K562 (cell line): ENCODE results near the gene PLXNA2. TPM values are rescaled to one million over a fixed set of nuclear protein-coding genes. Genes with fewer than 3 reads are reported as not detected.

ENCODE experiments used
- ATAC-seq: fragments of 200-7000 bp; cut with Tn5 transposase; 3 replicates; pipeline ENCODE4 v1.9.1; 2020; ENCODE audit warnings: moderate library complexity
- BruUV-seq: library from RNA; stranded (reverse); fragments of 400-500 nt; replicated peaks from 2 replicates; lab custom pipeline; 2021; lab: Mats Ljungman, UMichigan
- CTCF ChIA-PET: fragments of 300-600 bp; formaldehyde crosslinking; extraction: SDS; loops from one replicate; lab custom pipeline; 2021; ENCODE audit warnings: low intra/inter-chr PET ratio; lab: Yijun Ruan, JAX
- POLR2A ChIA-PET: fragments of 300-600, 350-650 bp; sonication (Branson Sonifier 250); formaldehyde crosslinking; extraction: SDS; loops from one replicate; lab custom pipeline; 2021; ENCODE audit warnings: antibody characterized with exemption, inconsistent platforms; lab: Yijun Ruan, JAX
- DNase-seq, 4 experiments: peaks; one replicate each; pipeline versions ENCODE4 v3.0.0 to v3.0.0-alpha.2; 2011 to 2018; ENCODE audit warnings: low spot score in 3 of 4, mixed read lengths in 3 of 4; ENCODE audit errors: extremely low read depth in 1 of 4
- FAIRE-seq: peaks from 2 replicates; lab custom pipeline; 2011; peaks lifted over from hg19 to GRCh38; lab: Jason Lieb, UNC
- H2AFZ ChIP-seq: 2 replicates; pipeline ENCODE4 v1.6.0; 2011; ENCODE audit warnings: low read depth, low read length, control low read depth, inconsistent platforms
- H3K27ac ChIP-seq: fragments of 200-600 bp; 3 replicates; pipeline ENCODE4 v1.8.0; 2011; ENCODE audit warnings: low read depth, mild to moderate bottlenecking, control low read depth, inconsistent platforms, low read length, moderate library complexity, mixed read lengths; ENCODE audit errors: extremely low read depth
- H3K27me3 ChIP-seq, 2 experiments: fragments of 300-600 bp in 1 of 2; 2 replicates in 1 of 2; 3 replicates in 1 of 2; pipeline versions ENCODE4 v1.6.0 to v1.8.0; 2011; ENCODE audit warnings: inconsistent platforms in 2 of 2, low read length in 2 of 2, mild to moderate bottlenecking in 1 of 2, mixed read lengths in 1 of 2, moderate library complexity in 1 of 2; ENCODE audit not compliant: control insufficient read depth in 2 of 2, insufficient read depth in 2 of 2
- H3K36me3 ChIP-seq: fragments of 300-600 bp; 3 replicates; pipeline ENCODE4 v1.8.0; 2011; ENCODE audit warnings: mild to moderate bottlenecking, low read length, inconsistent platforms; ENCODE audit not compliant: control insufficient read depth, insufficient read depth
- H3K4me1 ChIP-seq, 2 experiments: fragments of 200-600 bp in 1 of 2; replicated peaks in 1 of 2; 2 replicates in 1 of 2; 3 replicates in 1 of 2; pipeline versions ENCODE4 v1.5.1 to v1.8.0; 2011; ENCODE audit warnings: inconsistent platforms in 2 of 2, low read length in 2 of 2, mild to moderate bottlenecking in 1 of 2, mixed read lengths in 1 of 2, moderate library complexity in 1 of 2; ENCODE audit not compliant: control insufficient read depth in 2 of 2, insufficient read depth in 2 of 2
- H3K4me2 ChIP-seq: 2 replicates; pipeline ENCODE4 v1.6.1; 2011; ENCODE audit warnings: low read length, control low read depth, inconsistent platforms, mixed read lengths; ENCODE audit not compliant: insufficient read depth
- H3K4me3 ChIP-seq: fragments of 200-600 bp; sonication (generic), shearing (Covaris generic); 2 replicates; pipeline ENCODE4 v1.5.1; 2016; ENCODE audit warnings: control low read depth, inconsistent platforms
- H3K79me2 ChIP-seq: fragments of 200-600 bp; 3 replicates; pipeline ENCODE4 v1.8.0; 2011; ENCODE audit warnings: low read length, inconsistent platforms; ENCODE audit not compliant: control insufficient read depth, insufficient read depth
- H3K9ac ChIP-seq, 2 experiments: 2 replicates each; pipeline versions ENCODE4 v1.6.0 to v1.6.1; 2011; ENCODE audit warnings: low read depth in 2 of 2, low read length in 2 of 2, control low read depth in 1 of 2, inconsistent platforms in 1 of 2, mild to moderate bottlenecking in 1 of 2, mixed read lengths in 1 of 2; ENCODE audit not compliant: insufficient read depth in 1 of 2
- H3K9me1 ChIP-seq: one replicate; pipeline ENCODE4 v1.6.0; 2011; ENCODE audit warnings: inconsistent platforms, mild to moderate bottlenecking, low read length, moderate library complexity; ENCODE audit not compliant: control insufficient read depth, insufficient read depth
- H3K9me3 ChIP-seq: replicated peaks from 2 replicates; pipeline ENCODE4 v1.5.1; 2011; ENCODE audit warnings: low read depth, low read length, inconsistent platforms; ENCODE audit not compliant: control insufficient read depth, insufficient read depth
- H4K20me1 ChIP-seq: replicated peaks from 2 replicates; pipeline ENCODE4 v1.6.1; 2011; ENCODE audit warnings: low read length, inconsistent platforms, mixed read lengths; ENCODE audit not compliant: control insufficient read depth, insufficient read depth
- CHD2 ChIP-seq: IDR thresholded peaks from 2 replicates; pipeline ENCODE4 v1.6.1; 2011; ENCODE audit warnings: low read depth, low read length
- DEAF1 ChIP-seq: fragments of 450-650 bp; formaldehyde crosslinking; IDR thresholded peaks from 2 replicates; pipeline ENCODE4 v1.4.0; 2020; ENCODE audit warnings: mild to moderate bottlenecking, moderate library complexity
- ZBTB7A ChIP-seq: IDR thresholded peaks from 2 replicates; pipeline ENCODE4 v1.6.1; 2011; ENCODE audit warnings: low read depth, mild to moderate bottlenecking, low read length, moderate library complexity, borderline replicate concordance; ENCODE audit not compliant: control insufficient read depth
- ZNF830 ChIP-seq: fragments of 250-450 bp; sonication (Bioruptor Pico); IDR thresholded peaks from 2 replicates; pipeline ENCODE4 v1.5.0; 2021; ENCODE audit warnings: mild to moderate bottlenecking
- WGBS: fragments of 100-300 bp; shearing (Covaris generic); methylation state at CpG from one replicate; pipeline ENCODE4 v1.1.6; 2016; ENCODE audit warnings: low coverage, mixed read lengths; ENCODE audit not compliant: insufficient coverage; ENCODE audit errors: missing lambda C conversion rate; 5-methylcytosine and 5-hydroxymethylcytosine counted together
- in situ Hi-C: fragments of 300-500 bp; cut with MboI; formaldehyde crosslinking; loops from 4 replicates; pipeline ENCODE4 v1.15.0; 2018; ENCODE audit warnings: inconsistent platforms, mixed read lengths
- intact Hi-C: fragments of 100-400 bp; cut with micrococcal nuclease; formaldehyde crosslinking; loops from 2 replicates; pipeline ENCODE4 v1.14.2; 2022
- polyA plus RNA-seq, 8 experiments: library from polyadenylated mRNA; depleted of rRNA in 4 of 8; stranded (reverse) in 5 of 8; unstranded in 3 of 8; fragments of >200 nt; fragmentation: Nextera tagmentation in 2 of 8; fragmentation: Illumina TruSeq in 1 of 8; extraction: Ambion mirVana in 2 of 8; extraction: Trizol in 1 of 8; gene quantifications; 2 replicates each; pipeline versions ENCODE4 v1.2.1 to v1.2.3, GENCODE V29; 2011 to 2014; ENCODE audit warnings: inconsistent platforms in 1 of 8, missing spikeins in 1 of 8
- total RNA-seq, 7 experiments: library from RNA; depleted of rRNA in 6 of 7; stranded (reverse); fragments of >200 nt in 6 of 7; fragmentation: Illumina TruSeq in 2 of 7; extraction: Trizol in 2 of 7; gene quantifications; 2 replicates each; pipeline versions ENCODE4 v1.2.1 to v1.2.3, GENCODE V29; 2011 to 2021; ENCODE audit warnings: low replicate concordance in 1 of 7

PLXNA2 gene
- total and polyA plus RNA-seq, 9 of the 15 experiments (the other 6 are each of a cell fraction or from before 2014, with no cell fraction given) = 0.01 to 1.3 (median 0.32) TPM

- H4K20me1 ChIP-seq = 0 out of 2 replicates have a peak, but pooled peaks cover 4% of the 10 kb centered on the region
- no peak overlapping the region for H2AFZ ChIP-seq
- BruUV-seq = no TSS peak
- H3K9ac ChIP-seq = no peak overlapping the region
- CTCF ChIA-PET = no interaction called here
- TF ChIP-seq CHD2 = no peak
- no peak for TF ChIP-seq ZNF830 (CRISPR knock-in tag)
- no peak for TF ChIP-seq DEAF1 (CRISPR knock-in tag)
- no peak for TF ChIP-seq ZBTB7A
- TF ChIP-seq, all 486 proteins: peak for 0
- Histone ChIP-seq H3K4me3 (no peak overlapping the region), H3K27me3 (peaks cover 7 to 13% of the 10 kb centered on the region in 2 experiments; a peak in 4 of 5 replicates), H3K9me1 (no peaks in the 10 kb centered on the region), H3K9me3 (no peaks in the 10 kb centered on the region), H3K27ac (no peak overlapping the region), H3K4me2 (no peak overlapping the region), H3K79me2 (no peaks in the 10 kb centered on the region), H3K36me3 (no peaks in the 10 kb centered on the region), H3K4me1 (no peaks in the 10 kb centered on the region)
- DNase-seq (no peak), ATAC-seq (no peak), FAIRE-seq (no peak)
- 0% methylated on average over 3 of the region's 3 CpGs for WGBS
- intact Hi-C loops = no loop called here
- in situ Hi-C loops = no loop called here
- POLR2A ChIA-PET = no interaction called here
These were observed 32.7 kb upstream of the PLXNA2 start for GRCh38 chr1:208276757-208277435.
